ENCODE measurements around the gene NEDD8.

The NEDD8 gene

GRCh38 chr14:24198814-24199524 lies 33.2 kb downstream of the NEDD8 start:
- H3K9me2 ChIP-seq (replicated peaks; ENCODE audit: low read depth, low read length) = no peaks in the 10 kb centered on the region
- H3K27me3 ChIP-seq (ENCODE audit: insufficient read depth, low read length, poor library complexity, severe bottlenecking) = no peaks in the 10 kb centered on the region
- no peaks in the 10 kb centered on the region for H4K20me1 ChIP-seq (ENCODE audit: insufficient read depth, low read length, poor library complexity, severe bottlenecking)
- H2AFZ ChIP-seq (ENCODE audit: low read length) = no peak overlapping the region
- H3K4me1 ChIP-seq (ENCODE audit: insufficient read depth, low read length, poor library complexity, severe bottlenecking) = peaks cover 22% of the 10 kb centered on the region
- H3F3A ChIP-seq (ENCODE audit: low read depth) = no peaks in the 10 kb centered on the region
- H3K4me2 ChIP-seq (ENCODE audit: low read depth, low read length, poor library complexity, severe bottlenecking) = peak overlapping the region; percentile 12
- no peak for TF ChIP-seq EZH2phosphoT487 (IDR thresholded peaks at IDR 0.05; ENCODE audit: borderline replicate concordance)
- TF ChIP-seq CTCF (conservative IDR thresholded peaks at IDR 0.05; ENCODE audit: low read length) = no peak
- no peaks in the 10 kb centered on the region; the same call in 1 of the 2 replicates for H3K9me3 ChIP-seq (ENCODE audit: insufficient read depth, low read depth, low read length)
- no peak overlapping the region for H3K4me3 ChIP-seq (ENCODE audit: low read length, poor library complexity, severe bottlenecking)
- no peaks in the 10 kb centered on the region; the same call in 1 of the 2 replicates for H3K36me3 ChIP-seq (ENCODE audit: insufficient read depth, low read length)
- peaks cover 29% of the 10 kb centered on the region for H3K79me2 ChIP-seq (ENCODE audit: insufficient read depth, low read length)
- no peak overlapping the region for H3K9ac ChIP-seq (ENCODE audit: low read depth, low read length, poor library complexity, severe bottlenecking)

- no peaks in the 10 kb centered on the region for H4K20me1 ChIP-seq (ENCODE audit: insufficient read depth, low read length, poor library complexity, severe bottlenecking)
- no peak overlapping the region for H2AFZ ChIP-seq (ENCODE audit: low read length)
- no peaks in the 10 kb centered on the region for H3K27me3 ChIP-seq (ENCODE audit: insufficient read depth, low read length, poor library complexity, severe bottlenecking)
- H3K4me2 ChIP-seq (ENCODE audit: low read depth, low read length, poor library complexity, severe bottlenecking) = peak overlapping the region; percentile 99
- peak overlapping the region; percentile 92 for H3K9ac ChIP-seq (ENCODE audit: low read depth, low read length, poor library complexity, severe bottlenecking)
- H3K9me3 ChIP-seq (ENCODE audit: insufficient read depth, low read depth, low read length) = no peaks in the 10 kb centered on the region; the same call in 1 of the 2 replicates
- H3K4me3 ChIP-seq (ENCODE audit: low read length, poor library complexity, severe bottlenecking) = peak overlapping the region; percentile 53
- no peaks in the 10 kb centered on the region for H3K36me3 ChIP-seq (ENCODE audit: insufficient read depth, low read length)
- no peaks in the 10 kb centered on the region for H3F3A ChIP-seq (ENCODE audit: low read depth)
- peaks cover 42% of the 10 kb centered on the region for H3K79me2 ChIP-seq (ENCODE audit: insufficient read depth, low read length)
- peaks cover 24% of the 10 kb centered on the region for H3K4me1 ChIP-seq (ENCODE audit: insufficient read depth, low read length, poor library complexity, severe bottlenecking)
- TF ChIP-seq EZH2phosphoT487 (IDR thresholded peaks at IDR 0.05; ENCODE audit: borderline replicate concordance) = no peak
- TF ChIP-seq CTCF (conservative IDR thresholded peaks at IDR 0.05; ENCODE audit: low read length) = no peak
- no peaks in the 10 kb centered on the region for H3K9me2 ChIP-seq (replicated peaks; ENCODE audit: low read depth, low read length)
Observed at GRCh38 chr14:24197056-24197450, 35.1 kb downstream of the NEDD8 start.

- Histone ChIP-seq H2AFZ (ENCODE audit: low read length) (peak overlapping the region; percentile 96), H3K9me2 (replicated peaks; ENCODE audit: low read depth, low read length) (no peaks in the 10 kb centered on the region)
Observed at GRCh38 chr14:24196071-24197055, 35.8 kb downstream of the NEDD8 start.

More at GRCh38 chr14:24196071-24197055, 35.8 kb downstream of the NEDD8 start:
- no peaks in the 10 kb centered on the region for H3K36me3 ChIP-seq (ENCODE audit: insufficient read depth, low read length)
- TF ChIP-seq CTCF (conservative IDR thresholded peaks at IDR 0.05; ENCODE audit: low read length) (no peak), EZH2phosphoT487 (IDR thresholded peaks at IDR 0.05; ENCODE audit: borderline replicate concordance) (no peak)
- H3K9me3 ChIP-seq (ENCODE audit: insufficient read depth, low read depth, low read length) = no peaks in the 10 kb centered on the region; the same call in 1 of the 2 replicates
- peak overlapping the region; percentile 99 for H3K4me2 ChIP-seq (ENCODE audit: low read depth, low read length, poor library complexity, severe bottlenecking)
- H3F3A ChIP-seq (ENCODE audit: low read depth) = no peaks in the 10 kb centered on the region
- H3K4me3 ChIP-seq (ENCODE audit: low read length, poor library complexity, severe bottlenecking) = peak overlapping the region; percentile 92
- no peaks in the 10 kb centered on the region for H4K20me1 ChIP-seq (ENCODE audit: insufficient read depth, low read length, poor library complexity, severe bottlenecking)
- peaks cover 44% of the 10 kb centered on the region for H3K79me2 ChIP-seq (ENCODE audit: insufficient read depth, low read length)
- peaks cover 24% of the 10 kb centered on the region for H3K4me1 ChIP-seq (ENCODE audit: insufficient read depth, low read length, poor library complexity, severe bottlenecking)
- H3K27me3 ChIP-seq (ENCODE audit: insufficient read depth, low read length, poor library complexity, severe bottlenecking) = no peaks in the 10 kb centered on the region
- H3K9ac ChIP-seq (ENCODE audit: low read depth, low read length, poor library complexity, severe bottlenecking) = peak overlapping the region; percentile 92
